Trophoblast cell (in vitro differentiated cells and primary cell): ENCODE results near the gene AMELX.

Experiments used
- DNase-seq, 2 donors: peaks; one replicate each; pipeline ENCODE4 v3.0.0-alpha.2; 2016
- H2AFZ ChIP-seq: 2 replicates; pipeline ENCODE4 v1.6.1; 2013; ENCODE audit warnings: low read length, moderate library complexity, mild to moderate bottlenecking; ENCODE audit not compliant: insufficient read depth, poor library complexity
- H2AK5ac ChIP-seq: 2 replicates; pipeline ENCODE4 v1.6.1; 2013; ENCODE audit warnings: mild to moderate bottlenecking, low read length
- H2BK120ac ChIP-seq: 2 replicates; pipeline ENCODE4 v1.6.1; 2013; ENCODE audit warnings: low read length, mild to moderate bottlenecking, moderate library complexity; ENCODE audit not compliant: insufficient read depth, poor library complexity
- H2BK12ac ChIP-seq: 2 replicates; pipeline ENCODE4 v1.6.1; 2013; ENCODE audit warnings: mild to moderate bottlenecking, low read length, moderate library complexity
- H2BK5ac ChIP-seq: 2 replicates; pipeline ENCODE4 v1.6.1; 2013; ENCODE audit warnings: low read length, low read depth, moderate library complexity, mild to moderate bottlenecking; ENCODE audit not compliant: poor library complexity
- H3K14ac ChIP-seq: 2 replicates; pipeline ENCODE4 v1.6.1; 2013; ENCODE audit warnings: mild to moderate bottlenecking, low read length
- H3K18ac ChIP-seq: 2 replicates; pipeline ENCODE4 v1.6.1; 2013; ENCODE audit warnings: mild to moderate bottlenecking, low read length
- H3K23ac ChIP-seq: 2 replicates; pipeline ENCODE4 v1.6.1; 2013; ENCODE audit warnings: low read length
- H3K27ac ChIP-seq: 2 replicates; pipeline ENCODE4 v1.5.1; 2013; ENCODE audit warnings: low read depth, mild to moderate bottlenecking, inconsistent platforms, low read length, moderate library complexity
- H3K27me3 ChIP-seq: 2 replicates; pipeline ENCODE4 v1.6.1; 2013; ENCODE audit warnings: inconsistent platforms, mild to moderate bottlenecking, low read length, moderate library complexity; ENCODE audit not compliant: insufficient read depth
- H3K36me3 ChIP-seq, 2 experiments: 1 replicate in 1 of 2; 2 replicates in 1 of 2; pipeline ENCODE4 v1.6.1; 2013; ENCODE audit warnings: low read length in 2 of 2, mild to moderate bottlenecking in 2 of 2, moderate library complexity in 1 of 2; ENCODE audit not compliant: insufficient read depth in 2 of 2, control insufficient read depth in 1 of 2
- H3K4ac ChIP-seq: 2 replicates; pipeline ENCODE4 v1.6.1; 2013; ENCODE audit warnings: low read depth, mild to moderate bottlenecking, low read length, moderate library complexity
- H3K4me1 ChIP-seq, 2 experiments: 1 replicate in 1 of 2; 2 replicates in 1 of 2; pipeline ENCODE4 v1.6.1; 2013; ENCODE audit warnings: low read length in 2 of 2, mild to moderate bottlenecking in 2 of 2, moderate library complexity in 1 of 2; ENCODE audit not compliant: insufficient read depth in 2 of 2, control insufficient read depth in 1 of 2
- H3K4me2 ChIP-seq: 2 replicates; pipeline ENCODE4 v1.6.1; 2013; ENCODE audit warnings: inconsistent platforms, mild to moderate bottlenecking, low read length, moderate library complexity
- H3K4me3 ChIP-seq: 2 replicates; pipeline ENCODE4 v1.5.1; 2013; ENCODE audit warnings: mild to moderate bottlenecking, low read depth, low read length, inconsistent platforms
- H3K79me1 ChIP-seq: one replicate; pipeline ENCODE4 v1.6.1; 2013; ENCODE audit warnings: low read length
- H3K79me2 ChIP-seq: 2 replicates; pipeline ENCODE4 v1.6.1; 2013; ENCODE audit warnings: low read length, mild to moderate bottlenecking; ENCODE audit not compliant: control insufficient read depth, insufficient read depth, poor library complexity
- H3K9ac ChIP-seq: 2 replicates; pipeline ENCODE4 v1.6.1; 2013; ENCODE audit warnings: mild to moderate bottlenecking, low read length
- H3K9me3 ChIP-seq: 2 replicates; pipeline ENCODE4 v1.6.1; 2013; ENCODE audit warnings: low read depth, mild to moderate bottlenecking, control low read depth, inconsistent platforms, low read length; ENCODE audit not compliant: insufficient read depth
- H4K12ac ChIP-seq: 2 replicates; pipeline ENCODE4 v1.6.1; 2013; ENCODE audit warnings: low read depth, mild to moderate bottlenecking, low read length, moderate library complexity
- H4K8ac ChIP-seq: 2 replicates; pipeline ENCODE4 v1.6.1; 2013; ENCODE audit warnings: low read depth, mild to moderate bottlenecking, low read length, moderate library complexity
- H4K91ac ChIP-seq: one replicate; pipeline ENCODE4 v1.6.1; 2013; ENCODE audit warnings: low read depth, mild to moderate bottlenecking, low read length, moderate library complexity
- WGBS: extraction: QIAGEN DNeasy Blood & Tissue Kit; methylation state at CpG from one replicate; pipeline ENCODE4 v1.1.7; 2013; ENCODE audit warnings: missing lambda C conversion rate; ENCODE audit not compliant: insufficient read length, insufficient coverage; ENCODE audit errors: extremely low coverage; 5-methylcytosine and 5-hydroxymethylcytosine counted together

AMELX gene

DNA sequence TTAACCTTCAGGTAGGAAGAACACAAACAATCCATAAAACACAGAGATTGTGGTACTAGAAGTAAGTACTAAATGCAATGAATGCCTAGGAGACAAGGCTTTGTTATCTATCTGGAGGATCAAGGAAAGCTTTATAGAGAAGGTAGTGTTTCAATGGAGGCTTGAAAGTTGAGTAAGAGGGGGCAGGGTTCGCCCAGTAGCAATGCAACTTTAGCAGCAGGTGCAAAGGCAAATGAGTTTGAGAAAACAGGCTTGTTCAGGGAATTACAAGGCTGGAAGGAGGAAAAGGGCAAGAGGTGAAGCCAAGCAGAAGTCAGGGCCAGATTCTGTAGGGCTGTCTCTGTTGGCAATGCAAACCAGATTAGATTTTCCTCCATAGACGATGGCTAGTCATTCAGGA is 35.5 kb upstream of the AMELX start:
- H3K9me3 ChIP-seq: no peaks in the 10 kb centered on the region
- H3K4me3 ChIP-seq: no peak overlapping the region
- H3K23ac ChIP-seq: no peak overlapping the region
- no peak overlapping the region for H4K8ac ChIP-seq
- H3K79me2 ChIP-seq: no peaks in the 10 kb centered on the region
- no peaks in the 10 kb centered on the region for H3K36me3 ChIP-seq
- no peak overlapping the region for H3K9ac ChIP-seq
- H4K91ac ChIP-seq: no peak overlapping the region
- no peaks in the 10 kb centered on the region for H3K79me1 ChIP-seq
- H4K12ac ChIP-seq: no peak overlapping the region
- H2AFZ ChIP-seq: no peak overlapping the region
- no peak overlapping the region for H2BK12ac ChIP-seq
- no peak overlapping the region for H2BK5ac ChIP-seq
- H3K14ac ChIP-seq: no peak overlapping the region
- DNase-seq: no peak
- no peak overlapping the region for H2AK5ac ChIP-seq
- no peak overlapping the region for H2BK120ac ChIP-seq
- H3K18ac ChIP-seq: no peak overlapping the region
- H3K27me3 ChIP-seq: no peaks in the 10 kb centered on the region
- H3K4me1 ChIP-seq: no peaks in the 10 kb centered on the region
- no peak overlapping the region for H3K4me2 ChIP-seq
- no peak overlapping the region for H3K27ac ChIP-seq
- WGBS: no CpG with 5 or more reads among the region's 2 CpGs
- H3K4ac ChIP-seq: no peak overlapping the region

DNA sequence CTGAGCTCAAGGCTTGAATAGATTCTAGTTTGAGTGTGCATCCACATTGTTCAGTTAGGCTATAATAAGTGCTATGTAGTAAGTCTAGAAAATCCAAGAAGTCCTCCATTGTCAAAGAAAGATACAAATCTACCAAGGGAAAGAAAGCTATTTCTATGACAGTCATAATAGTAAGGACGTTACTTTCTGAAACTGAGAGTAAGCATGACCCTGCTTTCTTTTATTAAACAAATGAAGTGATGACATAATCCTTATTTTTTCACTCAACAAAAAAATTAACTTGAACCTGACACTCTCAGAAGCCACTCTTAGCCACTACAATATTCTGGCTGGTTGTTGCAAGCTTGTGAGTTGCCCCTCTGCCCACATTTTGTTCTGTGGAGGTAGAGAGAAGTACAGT is 33.8 kb upstream of the AMELX start:
- DNase-seq: no peak
- H2AFZ ChIP-seq: no peak overlapping the region
- H3K36me3 ChIP-seq: no peaks in the 10 kb centered on the region
- WGBS: no CpG with 5 or more reads among the region's 1 CpG
- no peak overlapping the region for H3K18ac ChIP-seq
- no peak overlapping the region for H2BK12ac ChIP-seq
- H3K4me2 ChIP-seq: no peak overlapping the region
- H3K9me3 ChIP-seq: no peaks in the 10 kb centered on the region
- no peak overlapping the region for H2BK5ac ChIP-seq
- no peaks in the 10 kb centered on the region for H3K27me3 ChIP-seq
- H3K9ac ChIP-seq: no peak overlapping the region
- H2BK120ac ChIP-seq: no peak overlapping the region
- H3K27ac ChIP-seq: no peak overlapping the region
- no peak overlapping the region for H4K8ac ChIP-seq
- H3K4ac ChIP-seq: no peak overlapping the region
- no peaks in the 10 kb centered on the region for H3K79me2 ChIP-seq
- no peak overlapping the region for H3K4me3 ChIP-seq
- H4K12ac ChIP-seq: no peak overlapping the region
- no peaks in the 10 kb centered on the region for H3K4me1 ChIP-seq
- no peaks in the 10 kb centered on the region for H3K79me1 ChIP-seq
- no peak overlapping the region for H4K91ac ChIP-seq
- no peak overlapping the region for H3K23ac ChIP-seq
- H3K14ac ChIP-seq: no peak overlapping the region
- no peak overlapping the region for H2AK5ac ChIP-seq

DNA sequence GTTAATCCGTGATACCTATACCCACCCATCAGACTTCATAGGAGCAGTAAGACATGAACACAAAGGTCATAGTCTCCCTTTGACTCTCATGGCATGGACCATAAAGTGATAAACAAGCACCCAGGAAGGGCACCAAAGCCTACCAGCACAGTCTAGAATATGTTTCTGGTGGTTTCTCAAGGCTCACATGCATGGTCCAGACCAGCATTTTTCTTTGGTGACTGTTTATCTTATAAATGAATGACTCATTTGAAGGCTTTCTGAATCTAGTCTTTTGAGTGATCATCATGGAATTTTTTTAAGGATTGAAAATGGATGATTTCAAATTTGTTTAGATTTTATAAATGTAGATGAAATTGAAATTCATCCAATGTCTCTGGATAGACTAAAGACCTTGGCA is 32.0 kb upstream of the AMELX start:
- WGBS: no CpG with 5 or more reads among the region's 1 CpG
- Histone ChIP-seq H3K9me3 (no peaks in the 10 kb centered on the region), H2BK120ac (no peak overlapping the region), H3K9ac (no peak overlapping the region), H2BK12ac (no peak overlapping the region), H3K27me3 (no peaks in the 10 kb centered on the region), H3K4me1 (no peaks in the 10 kb centered on the region), H3K79me2 (no peaks in the 10 kb centered on the region), H3K23ac (no peak overlapping the region), H3K4me3 (no peak overlapping the region), H2AFZ (no peak overlapping the region), H3K36me3 (no peaks in the 10 kb centered on the region), H3K14ac (no peak overlapping the region), H3K18ac (no peak overlapping the region), H4K8ac (no peak overlapping the region), H2BK5ac (no peak overlapping the region), H2AK5ac (no peak overlapping the region), H4K91ac (no peak overlapping the region), H3K27ac (no peak overlapping the region), H3K4ac (no peak overlapping the region), H3K4me2 (no peak overlapping the region), H4K12ac (no peak overlapping the region), H3K79me1 (no peaks in the 10 kb centered on the region)
- peak; percentile 8 to 53 for DNase-seq

DNA sequence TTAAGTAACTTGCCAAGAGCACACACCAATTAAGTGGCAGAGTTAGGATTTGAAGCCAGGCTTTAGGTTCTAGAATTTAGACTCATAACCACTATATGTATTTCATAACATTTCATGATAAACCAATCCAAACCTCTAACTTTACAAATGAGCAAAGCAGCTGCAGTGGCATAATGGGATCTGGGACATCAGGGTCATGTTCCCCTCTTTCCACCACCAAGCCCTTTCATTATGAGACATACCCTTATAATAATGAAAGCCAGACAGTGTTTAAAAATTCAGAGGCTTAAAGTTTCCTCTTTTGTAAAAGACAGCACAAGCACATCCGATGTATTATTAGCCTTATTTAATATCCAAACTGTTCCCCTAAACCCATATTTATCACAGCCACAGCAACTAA is 28.3 kb upstream of the AMELX start:
- no peak overlapping the region for H3K18ac ChIP-seq
- H3K4ac ChIP-seq: no peak overlapping the region
- H3K4me2 ChIP-seq: no peak overlapping the region
- no peak overlapping the region for H3K23ac ChIP-seq
- no peak overlapping the region for H3K27ac ChIP-seq
- DNase-seq: no peak
- H3K79me1 ChIP-seq: no peaks in the 10 kb centered on the region
- no peaks in the 10 kb centered on the region for H3K79me2 ChIP-seq
- H2BK12ac ChIP-seq: no peak overlapping the region
- no peak overlapping the region for H4K12ac ChIP-seq
- H2BK120ac ChIP-seq: no peak overlapping the region
- H3K9me3 ChIP-seq: no peaks in the 10 kb centered on the region
- no peak overlapping the region for H3K9ac ChIP-seq
- no peak overlapping the region for H2BK5ac ChIP-seq
- no peak overlapping the region for H2AFZ ChIP-seq
- no peaks in the 10 kb centered on the region for H3K27me3 ChIP-seq
- H3K14ac ChIP-seq: no peak overlapping the region
- no peaks in the 10 kb centered on the region for H3K4me1 ChIP-seq
- H3K4me3 ChIP-seq: no peak overlapping the region
- H4K91ac ChIP-seq: no peak overlapping the region
- H2AK5ac ChIP-seq: no peak overlapping the region
- no CpG with 5 or more reads among the region's 1 CpG for WGBS
- no peaks in the 10 kb centered on the region for H3K36me3 ChIP-seq
- H4K8ac ChIP-seq: no peak overlapping the region
